T-helper 2 cell treated with Interferon-gamma antibody and Interleukin-4, amounts not matched to agents 5 μg/mL and 100 μg/mL, for 36 hours (primary cell): Measurements from ENCODE around the gene KCNAB1.

Experiments used
- DNase-seq: peaks from one replicate; pipeline ENCODE4 v3.0.0; 2021; ENCODE audit warnings: low spot score
- H3K27ac Mint-ChIP-seq: one replicate; pipeline ENCODE4 v1.8.0; 2021; ENCODE audit warnings: mild to moderate bottlenecking, mixed read lengths
- H3K27me3 Mint-ChIP-seq: one replicate; pipeline ENCODE4 v1.8.0; 2021; ENCODE audit warnings: low read depth, mixed read lengths
- H3K36me3 Mint-ChIP-seq: one replicate; pipeline ENCODE4 v1.8.0; 2021; ENCODE audit warnings: low read depth, mixed read lengths
- H3K4me1 Mint-ChIP-seq: one replicate; pipeline ENCODE4 v1.8.0; 2021; ENCODE audit warnings: low read depth, mixed read lengths
- H3K4me3 Mint-ChIP-seq: one replicate; pipeline ENCODE4 v1.8.0; 2022; ENCODE audit warnings: mild to moderate bottlenecking, moderate library complexity, mixed read lengths
- H3K9me3 Mint-ChIP-seq: one replicate; pipeline ENCODE4 v1.8.0; 2021; ENCODE audit warnings: mixed read lengths

Gene KCNAB1

DNA sequence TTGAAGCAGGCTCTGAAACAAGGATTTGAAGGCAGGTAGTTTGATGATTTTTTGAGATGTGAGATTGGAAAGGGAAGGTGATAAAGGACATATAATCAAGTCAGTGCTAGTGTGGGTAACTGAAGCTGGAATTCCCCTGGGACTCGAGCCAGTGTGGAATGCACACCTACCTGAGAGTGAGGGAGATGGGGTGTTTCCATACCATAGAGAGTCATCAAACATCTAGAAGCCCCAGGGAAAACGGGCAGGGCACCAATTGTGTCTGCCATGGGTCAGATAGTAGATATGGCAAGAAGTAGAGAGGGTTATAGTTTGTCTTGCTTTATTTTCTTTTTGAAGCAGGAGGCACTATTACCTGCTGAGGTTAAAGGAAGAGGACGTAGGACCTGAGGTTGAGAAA is 314.5 kb downstream of the KCNAB1 start:
- Mint-ChIP-seq H3K27ac (no peak overlapping the region), H3K27me3 (peaks cover 23% of the 10 kb centered on the region), H3K4me1 (no peaks in the 10 kb centered on the region), H3K4me3 (no peak overlapping the region), H3K9me3 (no peaks in the 10 kb centered on the region), H3K36me3 (no peaks in the 10 kb centered on the region)
- no peak for DNase-seq

DNA sequence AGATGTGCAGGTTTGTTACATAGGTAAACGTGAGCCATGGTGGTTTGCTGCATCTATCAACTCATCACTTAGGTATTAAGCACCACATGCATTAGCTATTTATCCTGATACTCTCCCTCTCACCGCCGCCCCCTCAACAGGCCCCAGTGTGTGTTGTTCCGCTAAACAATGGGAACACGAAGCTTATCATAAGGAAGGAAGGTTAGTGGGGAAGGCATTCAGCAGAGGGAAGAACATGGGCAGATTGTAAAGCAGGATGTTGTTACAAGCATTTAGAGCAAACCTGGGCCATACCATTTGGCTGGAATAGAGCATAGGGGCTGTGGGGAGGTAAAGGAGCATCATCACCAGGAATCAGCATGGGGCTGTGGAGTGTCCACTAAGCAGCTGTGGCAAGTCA is 322.7 kb downstream of the KCNAB1 start:
- peaks cover 36% of the 10 kb centered on the region for H3K27me3 Mint-ChIP-seq
- no peaks in the 10 kb centered on the region for H3K4me1 Mint-ChIP-seq
- H3K4me3 Mint-ChIP-seq = no peak overlapping the region
- no peak for DNase-seq
- H3K27ac Mint-ChIP-seq = no peak overlapping the region
- H3K9me3 Mint-ChIP-seq = no peaks in the 10 kb centered on the region
- H3K36me3 Mint-ChIP-seq = no peaks in the 10 kb centered on the region

DNA sequence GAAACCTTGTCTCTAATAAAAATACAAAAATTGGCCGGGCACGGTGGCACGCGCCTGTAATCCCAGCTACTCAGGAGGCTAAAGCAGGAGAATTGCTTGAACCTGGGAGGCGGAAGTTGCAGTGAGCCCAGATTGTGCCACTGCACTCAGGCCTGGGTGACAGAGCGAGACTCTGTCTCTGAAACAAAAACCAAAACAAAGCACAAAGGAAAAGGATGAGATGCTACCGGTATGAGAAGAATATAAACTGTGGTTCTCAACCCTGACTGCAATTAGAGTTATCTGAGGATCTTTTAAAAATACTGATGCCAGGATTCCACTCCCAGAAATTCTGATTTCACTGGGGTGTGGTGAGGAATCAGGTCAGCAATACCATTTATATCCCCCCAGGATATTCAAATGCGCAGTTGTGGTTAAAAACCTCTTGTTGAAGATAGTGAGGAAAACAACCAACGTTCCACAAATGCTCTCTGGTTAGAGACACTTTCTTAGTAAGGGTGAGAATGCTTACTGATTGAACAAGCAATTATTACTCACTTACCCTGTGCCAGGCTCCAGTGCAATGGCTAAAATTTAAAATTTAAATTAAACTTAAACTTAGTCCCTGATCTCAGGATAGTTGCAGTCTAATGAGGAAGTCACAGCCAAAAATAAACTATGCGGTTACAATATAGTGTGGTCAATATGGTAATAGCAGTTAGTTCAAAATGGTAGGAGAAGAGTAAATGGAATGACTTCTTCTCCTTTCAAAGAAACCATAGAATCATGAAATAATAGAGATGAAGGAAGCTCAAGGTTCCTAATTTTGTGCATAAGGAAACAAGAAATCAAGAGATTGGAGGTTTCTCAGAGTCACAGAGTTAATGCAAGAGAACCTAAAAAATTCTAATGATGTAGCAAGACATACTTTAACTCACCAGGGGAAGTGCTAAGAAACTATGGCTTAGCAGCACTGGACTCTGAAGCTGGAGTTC is 325.0 kb downstream of the KCNAB1 start:
- peaks cover 43% of the 10 kb centered on the region for H3K27me3 Mint-ChIP-seq
- no peaks in the 10 kb centered on the region for H3K9me3 Mint-ChIP-seq
- H3K36me3 Mint-ChIP-seq = no peaks in the 10 kb centered on the region
- no peak overlapping the region for H3K4me3 Mint-ChIP-seq
- H3K27ac Mint-ChIP-seq = no peak overlapping the region
- no peak for DNase-seq
- H3K4me1 Mint-ChIP-seq = no peaks in the 10 kb centered on the region

DNA sequence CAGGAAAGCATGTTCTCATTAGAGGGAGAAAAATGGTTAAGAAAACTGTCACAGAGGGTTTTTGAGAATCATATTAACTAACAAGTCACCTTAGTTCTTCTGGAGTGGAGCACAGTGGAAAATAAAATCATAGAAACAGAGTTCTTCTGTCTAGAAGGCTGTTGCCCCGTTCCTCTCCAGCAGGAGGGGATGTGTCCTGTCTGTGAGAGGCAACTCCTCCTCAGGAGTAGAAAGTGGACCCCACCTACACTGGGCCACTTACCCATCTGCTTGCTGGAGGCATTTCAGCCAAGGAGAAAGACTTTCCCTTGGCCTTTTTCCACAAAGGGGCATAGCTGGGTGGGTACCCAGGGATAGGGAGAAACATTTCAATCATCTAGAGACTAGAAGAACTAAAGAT is 327.9 kb downstream of the KCNAB1 start:
- no peak for DNase-seq
- H3K9me3 Mint-ChIP-seq = no peaks in the 10 kb centered on the region
- H3K4me3 Mint-ChIP-seq = no peak overlapping the region
- H3K36me3 Mint-ChIP-seq = no peaks in the 10 kb centered on the region
- H3K27me3 Mint-ChIP-seq = peaks cover 36% of the 10 kb centered on the region
- no peak overlapping the region for H3K27ac Mint-ChIP-seq
- no peaks in the 10 kb centered on the region for H3K4me1 Mint-ChIP-seq

- H3K36me3 Mint-ChIP-seq = no peaks in the 10 kb centered on the region
- no peak overlapping the region for H3K27ac Mint-ChIP-seq
- H3K4me3 Mint-ChIP-seq = no peak overlapping the region
- H3K27me3 Mint-ChIP-seq = peaks cover 36% of the 10 kb centered on the region
- no peaks in the 10 kb centered on the region for H3K9me3 Mint-ChIP-seq
- DNase-seq = no peak
- H3K4me1 Mint-ChIP-seq = no peaks in the 10 kb centered on the region
Measured at GRCh38 chr3:156449710-156450574, 329.6 kb downstream of the KCNAB1 start.

GRCh38 chr3:156455839-156456238 is 335.5 kb downstream of the KCNAB1 start:
- no peak for DNase-seq
- Mint-ChIP-seq H3K36me3 (no peaks in the 10 kb centered on the region), H3K9me3 (no peaks in the 10 kb centered on the region), H3K27ac (no peak overlapping the region), H3K27me3 (peaks cover 24% of the 10 kb centered on the region), H3K4me3 (no peak overlapping the region), H3K4me1 (no peaks in the 10 kb centered on the region)

DNA sequence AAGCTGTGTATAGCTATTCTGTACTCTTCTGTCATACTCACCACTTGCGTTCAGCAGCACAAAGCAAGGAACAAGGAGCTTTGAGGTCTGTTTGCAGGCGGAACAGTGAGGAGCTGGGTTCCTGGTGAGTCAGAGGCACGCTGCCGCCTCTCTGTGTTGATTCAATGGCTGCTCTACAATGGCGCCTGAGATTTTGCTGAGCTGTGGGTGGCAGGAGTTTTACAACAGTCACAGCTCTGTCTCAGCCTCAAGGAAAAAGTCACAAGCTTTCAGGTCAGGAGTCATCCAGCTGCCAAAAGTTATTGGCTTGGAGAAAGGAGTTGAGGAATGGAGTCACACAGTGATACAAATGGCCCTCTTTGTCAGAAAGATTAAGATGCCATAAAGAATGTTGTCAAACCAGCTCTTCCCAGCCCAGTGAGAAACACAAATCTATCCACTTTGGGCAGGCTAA is 336.4 kb downstream of the KCNAB1 start:
- Mint-ChIP-seq H3K27me3 (peaks cover 27% of the 10 kb centered on the region), H3K9me3 (no peaks in the 10 kb centered on the region), H3K4me3 (no peak overlapping the region), H3K36me3 (no peaks in the 10 kb centered on the region), H3K4me1 (no peaks in the 10 kb centered on the region), H3K27ac (no peak overlapping the region)
- no peak for DNase-seq

- no peak for DNase-seq
- Mint-ChIP-seq H3K9me3 (no peaks in the 10 kb centered on the region), H3K4me1 (no peaks in the 10 kb centered on the region), H3K27me3 (peaks cover 43% of the 10 kb centered on the region), H3K27ac (no peak overlapping the region), H3K36me3 (no peaks in the 10 kb centered on the region), H3K4me3 (no peak overlapping the region)
Measured at GRCh38 chr3:156459434-156459833, 339.1 kb downstream of the KCNAB1 start.

DNA sequence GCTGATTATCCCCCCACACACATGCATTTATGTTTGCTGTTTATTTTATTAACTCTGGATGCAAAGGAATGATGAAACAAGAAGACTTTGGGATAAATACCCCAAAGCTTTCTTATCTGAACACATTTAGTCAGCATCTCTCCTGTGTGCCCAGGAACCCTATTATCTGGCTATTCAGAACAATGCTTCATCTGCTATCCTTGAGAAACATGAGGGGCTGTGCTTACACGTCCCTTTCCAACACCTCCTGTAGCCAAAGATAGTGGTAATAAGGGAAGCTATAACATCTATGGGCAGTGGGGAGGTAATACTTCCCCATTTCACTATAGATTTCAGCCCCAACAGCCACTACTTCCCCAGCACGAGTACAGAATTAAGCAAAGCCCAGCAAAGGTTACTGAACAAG is 339.8 kb downstream of the KCNAB1 start:
- Mint-ChIP-seq H3K36me3 (no peaks in the 10 kb centered on the region), H3K4me3 (no peak overlapping the region), H3K27me3 (peaks cover 44% of the 10 kb centered on the region), H3K9me3 (no peaks in the 10 kb centered on the region), H3K27ac (no peak overlapping the region), H3K4me1 (no peaks in the 10 kb centered on the region)
- no peak for DNase-seq

- H3K27me3 Mint-ChIP-seq = peaks cover 52% of the 10 kb centered on the region
- no peaks in the 10 kb centered on the region for H3K4me1 Mint-ChIP-seq
- no peaks in the 10 kb centered on the region for H3K9me3 Mint-ChIP-seq
- no peak for DNase-seq
- no peak overlapping the region for H3K27ac Mint-ChIP-seq
- H3K4me3 Mint-ChIP-seq = no peak overlapping the region
- H3K36me3 Mint-ChIP-seq = no peaks in the 10 kb centered on the region
Measured at GRCh38 chr3:156461889-156462288, 341.5 kb downstream of the KCNAB1 start.

- H3K9me3 Mint-ChIP-seq = no peaks in the 10 kb centered on the region
- no peak for DNase-seq
- no peaks in the 10 kb centered on the region for H3K4me1 Mint-ChIP-seq
- H3K27ac Mint-ChIP-seq = no peak overlapping the region
- H3K4me3 Mint-ChIP-seq = no peak overlapping the region
- H3K36me3 Mint-ChIP-seq = no peaks in the 10 kb centered on the region
- peaks cover 50% of the 10 kb centered on the region for H3K27me3 Mint-ChIP-seq
Measured at GRCh38 chr3:156463123-156463522, 342.7 kb downstream of the KCNAB1 start.

GRCh38 chr3:156465194-156465593 is 344.8 kb downstream of the KCNAB1 start:
- peaks cover 60% of the 10 kb centered on the region for H3K27me3 Mint-ChIP-seq
- H3K4me3 Mint-ChIP-seq = no peak overlapping the region
- DNase-seq = no peak
- no peaks in the 10 kb centered on the region for H3K4me1 Mint-ChIP-seq
- H3K9me3 Mint-ChIP-seq = no peaks in the 10 kb centered on the region
- no peaks in the 10 kb centered on the region for H3K36me3 Mint-ChIP-seq
- no peak overlapping the region for H3K27ac Mint-ChIP-seq

GRCh38 chr3:156469456-156469855 is 349.1 kb downstream of the KCNAB1 start:
- Mint-ChIP-seq H3K27ac (no peak overlapping the region), H3K27me3 (peaks cover 55% of the 10 kb centered on the region), H3K9me3 (no peaks in the 10 kb centered on the region), H3K36me3 (no peaks in the 10 kb centered on the region), H3K4me3 (no peak overlapping the region), H3K4me1 (no peaks in the 10 kb centered on the region)
- no peak for DNase-seq

GRCh38 chr3:156471431-156471830 is 351.1 kb downstream of the KCNAB1 start:
- Mint-ChIP-seq H3K4me1 (no peaks in the 10 kb centered on the region), H3K27me3 (peaks cover 59% of the 10 kb centered on the region), H3K9me3 (no peaks in the 10 kb centered on the region), H3K27ac (no peak overlapping the region), H3K4me3 (no peak overlapping the region), H3K36me3 (no peaks in the 10 kb centered on the region)
- DNase-seq = no peak
